K562 (cell line): ENCODE measurements around the gene MTFR2. TPM values are rescaled to one million over a fixed set of nuclear protein-coding genes. Genes with fewer than 3 reads are reported as not detected.

Experiments
- ARID2 ChIP-seq: fragments of 450-650 bp; IDR thresholded peaks from 2 replicates; pipeline ENCODE4 v1.6.1; 2017; ENCODE audit warnings: antibody characterized with exemption, mild to moderate bottlenecking
- CBFA2T3 ChIP-seq: fragments of 450-650 bp; IDR thresholded peaks from 2 replicates; pipeline ENCODE4 v1.6.1; 2017
- CCAR2 ChIP-seq: fragments of 200-400 bp; formaldehyde crosslinking; IDR thresholded peaks from 2 replicates; pipeline ENCODE4 v1.6.1; 2017; ENCODE audit warnings: mild to moderate bottlenecking, low read depth, low read length
- FIP1L1 ChIP-seq: fragments of 200-400 bp; formaldehyde crosslinking; IDR thresholded peaks from 2 replicates; pipeline ENCODE4 v1.6.1; 2018; ENCODE audit warnings: mild to moderate bottlenecking, low read depth, low read length; ENCODE audit not compliant: poor library complexity, severe bottlenecking
- POLR2B ChIP-seq: fragments of 450-650 bp; IDR thresholded peaks from 2 replicates; pipeline ENCODE4 v1.6.1; 2018; ENCODE audit warnings: low read depth; ENCODE audit not compliant: partially characterized antibody
- RBBP5 ChIP-seq: fragments of 200-600 bp; sonication (generic); IDR thresholded peaks from 2 replicates; pipeline ENCODE4 v1.6.1; 2012; ENCODE audit warnings: borderline replicate concordance, mild to moderate bottlenecking, low read length, control low read depth, inconsistent platforms; ENCODE audit not compliant: insufficient read depth, poor library complexity, severe bottlenecking
- SP2 ChIP-seq: IDR thresholded peaks from 2 replicates; pipeline ENCODE4 v1.6.1; 2011; ENCODE audit warnings: mild to moderate bottlenecking, low read depth, low read length, moderate library complexity; ENCODE audit not compliant: poor library complexity, severe bottlenecking; ENCODE audit errors: extremely low read depth
- ZNF324 ChIP-seq: fragments of 250-450 bp; sonication (Bioruptor Pico); IDR thresholded peaks from 2 replicates; pipeline ENCODE4 v1.4.0; 2020; ENCODE audit warnings: mild to moderate bottlenecking
- ZNF408 ChIP-seq: fragments of 250-450 bp; sonication (Bioruptor Pico); IDR thresholded peaks from 2 replicates; pipeline ENCODE4 v1.4.0; 2020; ENCODE audit warnings: low read depth, mild to moderate bottlenecking, moderate library complexity
- ZNF41 ChIP-seq: fragments of 250-450 bp; sonication (Bioruptor Pico); conservative IDR thresholded peaks from 2 replicates; pipeline ENCODE4 v1.4.0; 2020; ENCODE audit warnings: mild to moderate bottlenecking
- ZNF584 ChIP-seq: fragments of 200-800 bp; sonication (Bioruptor generic); IDR thresholded peaks from 2 replicates; pipeline ENCODE4 v1.6.1; 2016; ENCODE audit warnings: low read depth, mild to moderate bottlenecking, missing genetic modification characterization, missing compliant biosample characterization
- polyA plus RNA-seq, 8 experiments: library from polyadenylated mRNA; depleted of rRNA in 4 of 8; stranded (reverse) in 5 of 8; unstranded in 3 of 8; fragments of >200 nt; fragmentation: Nextera tagmentation in 2 of 8; fragmentation: Illumina TruSeq in 1 of 8; extraction: Ambion mirVana in 2 of 8; extraction: Trizol in 1 of 8; gene quantifications; 2 replicates each; pipeline versions ENCODE4 v1.2.1 to v1.2.3, GENCODE V29; 2011 to 2014; ENCODE audit warnings: inconsistent platforms in 1 of 8, missing spikeins in 1 of 8
- total RNA-seq, 7 experiments: library from RNA; depleted of rRNA in 6 of 7; stranded (reverse); fragments of >200 nt in 6 of 7; fragmentation: Illumina TruSeq in 2 of 7; extraction: Trizol in 2 of 7; gene quantifications; 2 replicates each; pipeline versions ENCODE4 v1.2.1 to v1.2.3, GENCODE V29; 2011 to 2021; ENCODE audit warnings: low replicate concordance in 1 of 7
- TF ChIP-seq, protein P1 (sequence below): sonication (generic); formaldehyde crosslinking; IDR thresholded peaks from 2 replicates; pipeline ENCODE4 v1.8.0; 2022; ENCODE audit warnings: mild to moderate bottlenecking, missing genetic modification reagents
- TF ChIP-seq, protein P2 (sequence below), 2 experiments: IDR thresholded peaks in 1 of 2; conservative IDR thresholded peaks in 1 of 2; 2 replicates each; pipeline ENCODE4 v1.6.1; 2016; ENCODE audit warnings: low read depth in 2 of 2, mild to moderate bottlenecking in 1 of 2, missing compliant biosample characterization in 1 of 2, missing genetic modification characterization in 1 of 2, moderate library complexity in 1 of 2
- TF ChIP-seq, protein P3 (sequence below), 3 experiments: IDR thresholded peaks in 2 of 3; conservative IDR thresholded peaks in 1 of 3; 2 replicates each; pipeline ENCODE4 v1.5.1; 2011 to 2012; ENCODE audit warnings: low read length in 3 of 3, mild to moderate bottlenecking in 3 of 3, control low read depth in 2 of 3, improper control_type of control experiment in 1 of 3, inconsistent platforms in 1 of 3, low read depth in 1 of 3, mixed read lengths in 1 of 3, moderate library complexity in 1 of 3; ENCODE audit not compliant: insufficient read depth in 2 of 3
- TF ChIP-seq, protein P4 (sequence below), 2 experiments: fragments of 150-350 bp in 1 of 2; IDR thresholded peaks; 2 replicates each; pipeline ENCODE4 v1.6.1; 2012 to 2016; ENCODE audit warnings: low read depth in 2 of 2, low read length in 2 of 2, mild to moderate bottlenecking in 1 of 2, moderate library complexity in 1 of 2

Gene MTFR2
- total and polyA plus RNA-seq, 9 of the 15 experiments (the other 6 are each of a cell fraction or from before 2014, with no cell fraction given), result 10.1 to 63.3 (median 45.9) TPM

DNA sequence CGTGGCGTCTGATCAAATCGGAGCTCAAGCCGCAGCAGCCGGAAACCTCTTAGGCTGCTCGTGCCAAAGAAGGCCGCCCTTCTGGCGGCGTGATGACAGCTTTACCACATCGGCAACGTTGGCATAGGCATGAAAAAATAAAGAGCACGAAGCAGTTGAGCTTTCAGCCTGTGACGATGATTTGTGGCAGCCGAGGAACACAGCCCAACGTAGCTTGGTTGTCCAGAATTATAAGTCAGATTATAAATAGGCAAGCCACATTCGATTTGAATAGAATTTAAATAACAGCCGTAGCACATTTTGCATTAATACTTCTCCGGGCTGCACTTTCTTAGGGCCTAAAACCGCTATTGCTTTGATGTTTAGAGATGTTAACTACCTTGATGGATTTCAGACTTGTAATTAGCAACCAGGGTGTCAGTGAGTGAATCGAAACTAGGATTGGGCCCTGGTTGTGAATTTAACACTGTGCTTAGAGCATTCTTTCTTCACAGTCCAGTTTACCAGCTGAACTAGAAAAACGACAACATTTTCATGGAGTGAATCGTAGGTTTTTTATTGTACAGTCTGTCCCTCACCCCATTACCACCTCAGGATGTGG is 40.4 kb upstream of the MTFR2 start (continued):
- no peak for TF ChIP-seq SP2
- TF ChIP-seq CCAR2, result no peak
- TF ChIP-seq CBFA2T3, result no peak
- TF ChIP-seq, protein P1, sequence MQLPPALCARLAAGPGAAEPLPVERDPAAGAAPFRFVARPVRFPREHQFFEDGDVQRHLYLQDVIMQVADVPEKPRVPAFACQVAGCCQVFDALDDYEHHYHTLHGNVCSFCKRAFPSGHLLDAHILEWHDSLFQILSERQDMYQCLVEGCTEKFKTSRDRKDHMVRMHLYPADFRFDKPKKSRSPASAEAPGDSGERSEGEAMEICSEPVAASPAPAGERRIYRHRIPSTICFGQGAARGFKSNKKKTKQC (CRISPR knock-in tag), result peak; percentile 12; the same call in 1 of the 2 replicates
- TF ChIP-seq FIP1L1, result no peak
- no peak for TF ChIP-seq ZNF584 (CRISPR knock-in tag)
- TF ChIP-seq ZNF41 (CRISPR knock-in tag), result 0 out of 2 replicates have a peak, but pooled peaks have one; percentile 24
- TF ChIP-seq POLR2B, result no peak
- TF ChIP-seq, protein P2, sequence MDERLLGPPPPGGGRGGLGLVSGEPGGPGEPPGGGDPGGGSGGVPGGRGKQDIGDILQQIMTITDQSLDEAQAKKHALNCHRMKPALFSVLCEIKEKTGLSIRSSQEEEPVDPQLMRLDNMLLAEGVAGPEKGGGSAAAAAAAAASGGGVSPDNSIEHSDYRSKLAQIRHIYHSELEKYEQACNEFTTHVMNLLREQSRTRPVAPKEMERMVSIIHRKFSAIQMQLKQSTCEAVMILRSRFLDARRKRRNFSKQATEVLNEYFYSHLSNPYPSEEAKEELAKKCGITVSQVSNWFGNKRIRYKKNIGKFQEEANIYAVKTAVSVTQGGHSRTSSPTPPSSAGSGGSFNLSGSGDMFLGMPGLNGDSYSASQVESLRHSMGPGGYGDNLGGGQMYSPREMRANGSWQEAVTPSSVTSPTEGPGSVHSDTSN (CRISPR knock-in tag; IDR thresholded peaks at IDR 0.05; ENCODE audit: low read depth), result no peak
- TF ChIP-seq, protein P2 (tag; conservative IDR thresholded peaks at IDR 0.05; ENCODE audit: low read depth), result peak; percentile 81
- TF ChIP-seq, protein P3, sequence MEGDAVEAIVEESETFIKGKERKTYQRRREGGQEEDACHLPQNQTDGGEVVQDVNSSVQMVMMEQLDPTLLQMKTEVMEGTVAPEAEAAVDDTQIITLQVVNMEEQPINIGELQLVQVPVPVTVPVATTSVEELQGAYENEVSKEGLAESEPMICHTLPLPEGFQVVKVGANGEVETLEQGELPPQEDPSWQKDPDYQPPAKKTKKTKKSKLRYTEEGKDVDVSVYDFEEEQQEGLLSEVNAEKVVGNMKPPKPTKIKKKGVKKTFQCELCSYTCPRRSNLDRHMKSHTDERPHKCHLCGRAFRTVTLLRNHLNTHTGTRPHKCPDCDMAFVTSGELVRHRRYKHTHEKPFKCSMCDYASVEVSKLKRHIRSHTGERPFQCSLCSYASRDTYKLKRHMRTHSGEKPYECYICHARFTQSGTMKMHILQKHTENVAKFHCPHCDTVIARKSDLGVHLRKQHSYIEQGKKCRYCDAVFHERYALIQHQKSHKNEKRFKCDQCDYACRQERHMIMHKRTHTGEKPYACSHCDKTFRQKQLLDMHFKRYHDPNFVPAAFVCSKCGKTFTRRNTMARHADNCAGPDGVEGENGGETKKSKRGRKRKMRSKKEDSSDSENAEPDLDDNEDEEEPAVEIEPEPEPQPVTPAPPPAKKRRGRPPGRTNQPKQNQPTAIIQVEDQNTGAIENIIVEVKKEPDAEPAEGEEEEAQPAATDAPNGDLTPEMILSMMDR (IDR thresholded peaks at IDR 0.05 in 2 of 3, conservative IDR thresholded peaks at IDR 0.05 in 1 of 3; ENCODE audit: insufficient read depth in 2 of 3, low read depth in 1 of 3, low read length in 3 of 3), result peak in 1 of 3 experiments; percentile 1; a peak in 1 of 6 replicates
- 0 out of 2 replicates have a peak, but pooled peaks have one; percentile 7 for TF ChIP-seq ZNF408 (CRISPR knock-in tag)
- peak; percentile 11 for TF ChIP-seq RBBP5
- no peak for TF ChIP-seq ZNF324 (CRISPR knock-in tag)
- TF ChIP-seq, protein P4, sequence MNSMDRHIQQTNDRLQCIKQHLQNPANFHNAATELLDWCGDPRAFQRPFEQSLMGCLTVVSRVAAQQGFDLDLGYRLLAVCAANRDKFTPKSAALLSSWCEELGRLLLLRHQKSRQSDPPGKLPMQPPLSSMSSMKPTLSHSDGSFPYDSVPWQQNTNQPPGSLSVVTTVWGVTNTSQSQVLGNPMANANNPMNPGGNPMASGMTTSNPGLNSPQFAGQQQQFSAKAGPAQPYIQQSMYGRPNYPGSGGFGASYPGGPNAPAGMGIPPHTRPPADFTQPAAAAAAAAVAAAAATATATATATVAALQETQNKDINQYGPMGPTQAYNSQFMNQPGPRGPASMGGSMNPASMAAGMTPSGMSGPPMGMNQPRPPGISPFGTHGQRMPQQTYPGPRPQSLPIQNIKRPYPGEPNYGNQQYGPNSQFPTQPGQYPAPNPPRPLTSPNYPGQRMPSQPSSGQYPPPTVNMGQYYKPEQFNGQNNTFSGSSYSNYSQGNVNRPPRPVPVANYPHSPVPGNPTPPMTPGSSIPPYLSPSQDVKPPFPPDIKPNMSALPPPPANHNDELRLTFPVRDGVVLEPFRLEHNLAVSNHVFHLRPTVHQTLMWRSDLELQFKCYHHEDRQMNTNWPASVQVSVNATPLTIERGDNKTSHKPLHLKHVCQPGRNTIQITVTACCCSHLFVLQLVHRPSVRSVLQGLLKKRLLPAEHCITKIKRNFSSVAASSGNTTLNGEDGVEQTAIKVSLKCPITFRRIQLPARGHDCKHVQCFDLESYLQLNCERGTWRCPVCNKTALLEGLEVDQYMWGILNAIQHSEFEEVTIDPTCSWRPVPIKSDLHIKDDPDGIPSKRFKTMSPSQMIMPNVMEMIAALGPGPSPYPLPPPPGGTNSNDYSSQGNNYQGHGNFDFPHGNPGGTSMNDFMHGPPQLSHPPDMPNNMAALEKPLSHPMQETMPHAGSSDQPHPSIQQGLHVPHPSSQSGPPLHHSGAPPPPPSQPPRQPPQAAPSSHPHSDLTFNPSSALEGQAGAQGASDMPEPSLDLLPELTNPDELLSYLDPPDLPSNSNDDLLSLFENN (IDR thresholded peaks at IDR 0.05; ENCODE audit: low read depth in 2 of 2, low read length in 2 of 2), result no peak
- 0 out of 2 replicates have a peak, but pooled peaks have one; percentile 5 for TF ChIP-seq ARID2
